C4-2B (cell line): ENCODE results near the gene HPGD.

Source experiments
- H3K27ac ChIP-seq: fragments of 450-650 bp; 2 replicates; pipeline ENCODE4 v1.5.1; 2017
- CTCF ChIP-seq: fragments of 450-650 bp; conservative IDR thresholded peaks from 2 replicates; pipeline ENCODE4 v1.5.1; 2017; ENCODE audit warnings: mild to moderate bottlenecking
- ZFX ChIP-seq: fragments of 450-650 bp; IDR thresholded peaks from 2 replicates; pipeline ENCODE4 v1.6.1; 2017

HPGD gene

GRCh38 chr4:174517502-174518445 is 4.5 kb downstream of the HPGD start:
- TF ChIP-seq ZFX (no peak), CTCF (no peak)
- H3K27ac ChIP-seq = no peak overlapping the region

- no peak for TF ChIP-seq ZFX
- no peak for TF ChIP-seq CTCF
- H3K27ac ChIP-seq = no peak overlapping the region
These were observed 5.5 kb downstream of the HPGD start for GRCh38 chr4:174516794-174517193.

- no peak for TF ChIP-seq ZFX
- H3K27ac ChIP-seq = no peak overlapping the region
These were observed 5.9 kb downstream of the HPGD start for GRCh38 chr4:174516345-174516744.

GRCh38 chr4:174512745-174513144 is 9.5 kb downstream of the HPGD start:
- no peak for TF ChIP-seq ZFX
- TF ChIP-seq CTCF = no peak
- no peak overlapping the region for H3K27ac ChIP-seq

- TF ChIP-seq ZFX (no peak), CTCF (no peak)
- no peak overlapping the region for H3K27ac ChIP-seq
These were observed 16.4 kb downstream of the HPGD start for GRCh38 chr4:174505892-174506291.

GRCh38 chr4:174505007-174505406 is 17.3 kb downstream of the HPGD start:
- H3K27ac ChIP-seq = no peak overlapping the region
- TF ChIP-seq CTCF = no peak
- TF ChIP-seq ZFX = no peak

- TF ChIP-seq CTCF (no peak), ZFX (no peak)
- H3K27ac ChIP-seq = no peak overlapping the region
These were observed 19.1 kb downstream of the HPGD start for GRCh38 chr4:174503079-174503715.
